HG02884 (cell line): Measurements from ENCODE around the gene TCF12.
A peak's percentile ranks its signal among the peaks of the same experiment; 100 is the strongest.
"Not testable (repeated sequence)": the region's sequence is repeated elsewhere in the genome, so short reads cannot be mapped to it uniquely, and the experiment has no call there.

Source experiments
- ATAC-seq: cut with Tn5 transposase; IDR thresholded peaks from one replicate; pipeline ENCODE4 v1.9.1; 2021; ENCODE audit warnings: mild to moderate bottlenecking, moderate library complexity; ENCODE audit not compliant: unreplicated experiment

TCF12 gene

DNA sequence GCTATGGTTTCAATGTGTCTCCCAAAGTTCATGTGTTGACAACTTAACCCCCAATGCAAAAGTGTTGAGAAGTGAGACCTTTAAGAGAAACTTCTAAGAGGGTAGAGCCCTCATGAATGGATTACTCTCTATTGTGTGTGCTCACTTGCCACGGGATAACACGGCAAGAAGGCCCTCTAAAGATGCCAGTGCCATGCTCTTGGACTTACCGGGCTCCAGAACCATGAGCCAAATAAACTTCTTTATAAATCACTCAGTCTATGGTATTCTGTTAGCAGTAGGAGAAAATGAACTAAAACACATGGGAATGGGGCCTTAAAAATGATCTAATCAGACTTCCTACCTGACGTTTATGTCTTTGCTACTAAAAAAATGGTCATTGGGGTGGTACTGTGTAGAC is 2.6 kb upstream of the TCF12 start:
- ATAC-seq, result no peak

DNA sequence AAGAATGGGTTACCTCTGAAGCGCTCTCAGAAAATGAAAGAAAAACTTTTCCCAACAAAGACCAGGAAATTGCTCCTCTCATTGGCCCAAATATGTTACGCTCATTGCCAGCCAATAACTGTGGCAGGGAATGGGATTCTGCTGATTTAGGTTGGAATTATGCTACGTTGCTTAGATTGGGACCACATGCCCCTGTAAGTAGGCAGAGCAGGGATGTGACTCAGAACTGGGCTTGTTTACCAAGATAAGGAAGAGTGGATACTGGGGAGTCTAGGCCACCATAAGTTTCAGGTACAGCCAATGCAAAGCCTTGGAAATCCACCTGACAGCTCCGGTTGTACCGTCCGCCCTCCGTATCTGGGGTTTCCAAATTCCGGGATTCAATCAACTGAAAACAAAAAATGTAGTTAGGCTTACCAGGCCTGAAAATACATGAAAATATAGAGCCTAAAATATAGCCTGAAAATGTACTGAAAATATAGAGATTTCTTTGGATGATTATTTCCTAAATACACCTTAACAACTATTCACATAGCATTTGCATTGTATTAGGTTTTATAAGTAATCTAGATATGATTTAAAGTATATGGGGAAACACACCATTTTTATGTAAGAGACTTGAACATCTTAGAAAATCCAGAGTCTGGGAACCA is 1.5 kb upstream of the TCF12 start:
- no peak for ATAC-seq

DNA sequence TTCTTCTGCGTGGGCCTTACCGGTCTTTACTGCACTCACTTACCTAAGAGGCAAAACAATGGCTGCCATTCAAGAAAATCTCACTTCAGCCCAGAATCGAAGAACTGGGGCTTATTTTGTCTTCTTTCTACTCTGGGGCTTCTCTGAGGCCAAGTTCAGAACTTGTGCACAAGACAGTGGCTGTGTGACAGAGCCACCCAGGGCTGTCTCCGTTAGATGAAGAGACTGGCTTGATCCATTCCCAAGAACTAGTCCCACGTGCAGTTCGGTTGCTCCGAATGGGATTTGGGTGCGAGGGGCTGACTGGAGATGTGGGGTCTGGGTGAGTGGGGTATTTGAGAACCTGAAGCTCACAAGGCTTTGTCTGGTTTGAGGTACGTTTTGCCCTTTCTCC is 795 bp upstream of the TCF12 start:
- ATAC-seq, result peak; percentile 6

DNA sequence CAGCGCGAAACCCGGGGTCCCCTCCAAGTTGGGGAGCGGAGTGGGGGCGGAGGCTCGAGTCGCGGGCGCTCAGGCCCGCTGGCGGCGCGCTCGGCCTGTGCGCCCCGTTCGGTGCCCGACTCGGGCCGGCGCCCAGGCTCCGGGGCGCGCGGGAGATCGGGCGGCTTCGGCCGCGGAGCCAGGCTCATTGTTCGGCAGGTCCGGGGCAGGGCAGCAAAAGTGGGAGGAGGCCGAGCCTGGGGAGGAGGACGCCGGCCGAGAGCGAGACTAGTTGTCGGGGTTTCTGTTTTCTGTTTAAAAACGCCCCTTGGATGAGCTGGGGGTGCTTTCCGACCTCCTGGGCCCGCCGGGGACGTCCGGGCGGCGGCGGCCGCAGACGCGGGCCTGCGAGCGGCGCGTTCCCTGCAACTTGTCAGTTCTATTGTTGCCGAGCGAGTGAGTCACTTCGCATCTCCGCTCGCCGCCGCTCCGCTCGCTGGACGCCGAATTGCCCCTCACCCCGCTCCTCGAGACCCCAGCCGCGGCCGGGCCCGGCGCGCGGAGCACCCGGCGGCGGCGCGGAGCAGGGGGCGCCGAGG is 676 bp downstream of the TCF12 start:
- ATAC-seq, result peak; percentile 23

DNA sequence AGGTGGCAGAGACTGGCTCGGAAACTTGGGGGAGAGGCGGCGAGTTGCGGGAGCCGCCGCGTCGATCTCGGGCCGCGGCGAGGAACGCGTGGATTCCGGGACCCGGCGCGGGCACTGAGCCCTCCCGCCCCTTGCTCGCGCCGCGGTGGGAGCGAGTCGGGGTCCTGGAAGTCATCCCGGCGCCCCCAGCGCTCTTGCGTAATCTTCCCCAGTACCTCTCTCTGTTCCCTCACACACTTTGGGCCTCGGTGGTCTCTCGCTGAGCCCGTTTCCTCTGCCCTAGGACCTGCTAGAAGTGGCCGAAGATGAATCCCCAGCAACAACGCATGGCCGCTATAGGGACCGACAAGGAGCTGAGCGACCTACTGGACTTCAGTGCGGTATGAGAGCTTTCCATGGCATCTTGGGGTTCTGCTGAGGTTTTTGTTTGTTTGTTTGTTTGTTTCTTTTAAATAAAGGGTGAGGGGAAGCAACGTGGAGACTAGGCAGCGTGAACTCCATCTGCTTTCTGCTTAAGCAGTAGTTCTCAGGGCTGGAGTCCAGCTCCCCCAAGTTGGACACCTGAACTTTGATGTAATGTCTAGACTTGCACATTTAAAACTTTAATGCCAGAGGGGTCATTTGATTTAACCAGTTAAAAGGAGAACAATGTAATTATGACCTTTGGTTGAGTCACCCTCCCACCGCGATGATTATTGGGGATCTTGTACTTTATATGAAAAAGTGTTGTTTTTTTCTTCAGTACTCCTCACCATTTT is 1.3 kb downstream of the TCF12 start:
- peak; percentile 8 for ATAC-seq

DNA sequence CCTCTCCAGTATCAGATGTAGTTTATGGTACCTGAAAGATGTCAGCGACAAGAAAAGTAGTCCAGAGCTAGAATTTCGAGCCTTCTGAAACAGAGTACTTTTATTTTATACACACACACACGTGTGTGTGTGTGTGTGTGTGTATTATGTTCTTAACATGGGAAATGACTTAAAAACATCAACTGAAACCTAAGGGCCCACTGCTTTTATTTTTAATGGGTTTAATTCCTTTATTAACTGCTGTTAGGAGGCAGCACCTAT is 1.9 kb downstream of the TCF12 start:
- ATAC-seq, result no peak

DNA sequence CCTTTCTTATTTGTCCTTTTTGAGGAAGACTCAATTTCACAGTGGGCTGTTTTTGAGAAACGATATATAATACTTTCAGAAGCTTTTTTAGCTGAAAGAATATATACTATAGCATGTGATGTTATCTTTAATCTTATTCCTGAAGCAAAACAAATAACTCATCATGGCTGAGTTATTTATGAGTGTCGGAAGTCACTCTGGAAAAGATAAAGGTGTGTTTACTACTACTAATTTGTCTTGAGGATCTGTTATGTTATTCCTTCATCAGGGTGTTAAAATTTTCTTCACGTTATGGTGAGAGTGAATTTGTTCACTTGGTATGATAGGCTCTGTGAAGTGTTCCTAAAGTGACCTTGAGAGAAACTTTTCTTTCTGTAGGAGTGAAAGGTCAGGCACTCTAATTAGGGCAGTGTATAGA is 4.7 kb downstream of the TCF12 start:
- no peak for ATAC-seq

DNA sequence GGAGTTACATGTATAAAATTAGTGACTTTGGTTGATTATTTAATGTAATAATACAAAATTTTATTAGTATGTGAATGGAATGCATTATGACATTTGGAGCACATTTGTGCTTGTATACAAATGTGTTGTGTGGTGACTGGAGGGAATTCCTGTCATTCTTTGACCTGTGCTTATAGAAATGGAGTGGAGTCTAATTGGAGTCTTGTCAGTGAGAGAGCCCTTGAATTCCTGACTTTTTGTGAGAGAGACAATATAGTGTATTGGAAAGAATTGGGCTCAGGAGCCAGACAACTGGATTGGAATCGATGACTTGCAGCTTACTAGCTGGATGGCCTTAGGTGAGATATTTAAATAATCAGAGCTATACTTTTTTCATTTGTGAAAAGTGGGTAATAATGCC is 9.4 kb downstream of the TCF12 start:
- ATAC-seq, result no peak

DNA sequence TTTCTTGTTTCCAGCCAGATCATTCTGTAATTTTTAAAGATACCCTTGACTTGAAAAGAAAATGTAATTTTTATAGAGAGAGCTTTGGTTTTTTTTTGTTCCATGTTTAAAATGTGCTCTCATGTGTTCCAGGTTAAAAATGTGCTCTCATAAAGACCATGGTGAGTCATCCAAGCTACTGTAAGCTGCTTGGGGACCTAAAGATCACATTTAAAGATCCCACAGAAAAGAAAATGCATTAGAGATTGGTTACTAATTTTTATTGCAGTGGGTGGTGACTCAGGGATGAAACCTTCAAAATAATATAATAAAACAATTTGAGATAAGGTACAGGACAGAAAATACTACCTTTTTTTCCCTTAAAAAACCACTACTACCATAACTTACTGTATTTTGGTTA is 11.0 kb downstream of the TCF12 start:
- ATAC-seq, result no peak

DNA sequence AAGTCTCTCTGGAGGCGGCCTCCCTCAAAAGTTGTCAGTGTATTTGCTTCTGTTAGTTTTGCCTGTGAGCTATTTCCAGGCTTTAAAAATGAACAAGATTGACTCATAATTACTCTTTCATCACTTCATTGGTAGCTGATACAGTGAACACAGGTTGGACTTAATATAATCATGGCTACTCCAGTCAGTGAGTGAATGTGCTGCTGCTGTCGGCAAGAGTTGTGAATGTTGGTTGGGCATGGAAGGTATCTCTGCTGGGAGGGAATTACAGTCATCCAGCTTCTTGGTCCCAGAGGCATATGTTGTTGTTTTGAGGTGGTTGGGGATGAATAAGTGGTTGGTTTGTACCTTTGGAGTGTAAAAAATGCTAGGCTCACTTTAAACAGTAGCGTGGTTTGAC is 11.5 kb downstream of the TCF12 start:
- no peak for ATAC-seq

DNA sequence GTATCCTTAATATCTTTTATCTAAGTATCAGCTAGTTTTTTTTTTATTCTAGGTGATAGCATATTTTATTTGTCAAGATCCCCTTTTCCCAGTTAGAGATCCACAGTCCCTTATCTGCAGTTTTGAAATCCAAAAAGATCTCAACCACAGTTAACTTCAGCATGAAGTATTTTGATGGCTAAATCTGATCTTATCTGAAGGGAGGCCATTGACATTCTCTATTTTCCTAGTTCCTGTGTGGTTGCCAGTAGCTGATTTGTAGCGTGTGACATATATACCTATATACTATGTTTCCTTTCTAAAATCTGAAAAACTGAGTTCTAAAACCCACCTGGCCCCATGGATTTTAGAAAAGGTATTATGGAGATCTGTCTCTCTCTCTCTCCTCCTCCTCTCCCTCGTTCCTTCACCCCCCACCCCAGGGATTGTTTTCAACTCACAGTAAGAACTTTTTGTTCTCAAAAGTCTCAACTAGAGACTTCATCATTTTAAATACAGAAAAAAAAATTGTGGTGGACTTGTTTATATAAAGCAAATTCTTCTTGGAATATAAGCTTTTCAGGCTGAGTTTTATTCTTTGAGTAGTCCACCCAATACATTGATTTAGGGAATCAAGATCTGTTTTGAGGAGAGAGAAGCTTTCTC is 12.3 kb downstream of the TCF12 start:
- no peak for ATAC-seq

DNA sequence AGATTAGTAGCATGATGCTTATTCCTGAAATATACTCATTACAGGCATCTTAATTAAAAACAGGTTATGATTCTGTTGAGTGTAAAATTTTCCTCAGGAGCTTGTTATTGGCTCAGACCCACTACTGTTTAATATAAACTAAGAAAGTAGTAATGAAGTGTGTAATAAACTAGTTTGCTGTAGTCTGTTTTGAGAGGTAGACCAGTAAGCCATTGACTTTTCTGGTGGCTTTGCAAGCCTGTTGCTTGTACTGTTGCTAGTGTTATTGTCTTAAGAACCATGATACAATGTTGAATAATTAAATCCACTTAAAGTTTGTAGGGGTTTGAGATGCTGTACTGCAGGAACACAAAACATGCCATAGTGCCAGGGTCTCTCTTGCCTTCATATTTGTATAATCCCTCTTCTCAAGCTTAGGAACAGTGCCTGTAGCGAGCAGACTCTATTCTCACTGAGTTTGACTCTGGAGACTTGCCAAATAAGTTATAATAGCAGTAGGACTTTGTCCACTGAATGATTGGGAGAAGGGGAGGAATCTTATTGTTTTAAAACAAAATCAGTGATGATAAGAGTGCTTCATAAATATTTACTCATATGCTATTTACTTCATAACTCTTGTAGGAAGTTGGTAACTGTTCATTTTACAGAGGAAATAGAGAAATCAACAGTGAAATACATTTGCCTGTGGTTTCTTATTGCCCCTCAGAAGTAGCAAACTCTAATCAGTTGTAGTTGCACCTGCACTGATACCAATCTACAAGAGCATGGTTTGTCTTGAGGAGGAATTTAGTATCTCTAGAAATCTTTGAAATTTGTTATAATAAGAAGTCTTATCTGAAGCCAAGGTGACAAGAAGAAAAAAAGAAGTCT is 13.4 kb downstream of the TCF12 start:
- no peak for ATAC-seq

DNA sequence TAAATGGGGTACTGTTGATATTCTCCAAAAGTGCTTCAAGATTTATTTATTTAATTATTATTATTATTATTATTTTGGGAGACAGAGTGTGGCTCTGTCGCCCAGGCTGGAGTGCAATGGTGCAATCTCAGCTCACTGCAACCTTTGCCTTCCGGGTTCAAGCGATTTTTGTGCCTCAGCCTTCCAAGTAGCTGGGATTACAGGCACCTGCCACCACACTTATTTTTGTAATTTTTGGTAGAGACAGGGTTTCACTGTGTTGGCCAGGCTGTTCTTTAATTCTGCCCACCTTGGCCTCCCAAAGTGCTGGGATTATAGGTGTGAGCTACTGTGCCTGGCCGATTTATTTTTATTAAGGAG is 14.0 kb downstream of the TCF12 start:
- not testable (repeated sequence) for ATAC-seq

DNA sequence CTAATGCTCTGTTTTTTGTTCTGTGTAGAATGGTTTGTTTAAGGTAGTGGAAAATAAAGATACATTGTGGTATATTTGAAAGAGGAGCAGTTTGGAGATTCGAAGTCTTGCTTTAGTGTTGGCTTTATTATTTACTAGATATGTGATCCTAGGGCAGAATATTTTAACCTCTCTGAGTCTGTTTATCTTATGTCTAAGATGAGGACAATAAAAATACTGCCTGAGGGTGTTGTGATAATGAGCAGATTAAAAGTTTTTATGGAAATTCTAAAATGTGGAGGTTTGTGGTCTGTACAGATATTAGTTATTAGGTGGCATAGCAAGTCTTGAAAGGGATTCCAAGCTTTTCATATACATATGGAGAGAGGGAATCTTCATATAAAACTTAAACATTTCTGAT is 15.0 kb downstream of the TCF12 start:
- ATAC-seq, result no peak

DNA sequence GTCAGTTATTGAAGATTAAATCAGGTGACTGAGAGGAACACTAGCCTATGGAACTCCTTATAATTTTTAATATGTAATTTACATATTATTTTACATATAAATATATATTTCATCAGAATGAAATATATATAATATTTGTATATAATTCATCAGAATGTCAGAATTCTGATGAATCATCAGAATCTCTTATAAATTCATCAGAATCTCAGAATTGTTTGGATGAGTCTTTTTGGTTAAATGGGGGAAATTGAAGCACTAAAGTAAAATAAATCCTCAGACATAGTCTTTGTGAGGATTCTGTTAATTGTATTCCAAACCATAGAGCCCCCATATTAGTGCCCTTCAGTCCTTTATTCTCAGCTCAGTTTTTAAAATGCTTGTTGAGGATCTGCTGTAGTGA is 15.4 kb downstream of the TCF12 start:
- ATAC-seq, result no peak

DNA sequence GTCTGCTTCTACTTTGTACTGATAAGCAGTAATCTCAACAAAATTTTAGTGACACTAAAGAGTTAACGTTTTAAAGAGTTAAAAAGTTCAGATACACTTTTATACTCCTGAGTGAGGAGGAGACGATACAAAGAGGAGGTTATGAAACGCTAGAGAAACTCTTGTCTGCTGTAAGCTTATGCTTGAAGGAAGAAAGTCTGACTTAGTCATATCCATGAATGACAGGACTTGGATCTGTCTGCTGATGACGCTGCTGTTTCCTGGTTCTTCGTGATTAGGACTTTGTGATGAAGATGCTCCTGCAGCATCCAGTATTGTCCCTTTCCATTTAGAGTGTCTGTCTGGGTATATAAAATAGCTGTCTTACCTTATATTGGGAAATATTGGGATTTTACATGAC is 15.8 kb downstream of the TCF12 start:
- ATAC-seq, result no peak

DNA sequence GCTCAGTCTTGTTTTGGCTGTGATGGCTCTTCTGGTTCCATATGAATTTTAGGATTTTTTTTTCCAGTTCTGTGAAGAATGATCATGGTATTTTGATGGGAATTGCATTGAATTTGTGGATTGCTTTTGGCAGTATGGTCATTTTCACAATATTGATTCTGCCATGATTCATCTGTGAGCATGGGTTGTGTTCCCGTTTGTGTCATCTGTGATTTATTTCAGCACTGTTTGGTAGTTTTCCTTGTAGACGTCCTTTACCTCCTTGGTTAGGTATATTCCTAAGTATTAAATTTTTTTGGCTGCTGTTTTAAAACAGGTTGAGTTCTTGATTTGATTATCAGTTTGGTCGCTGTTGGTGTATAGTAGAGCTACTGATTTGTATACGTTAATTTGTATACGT is 18.5 kb downstream of the TCF12 start:
- ATAC-seq, result no peak

DNA sequence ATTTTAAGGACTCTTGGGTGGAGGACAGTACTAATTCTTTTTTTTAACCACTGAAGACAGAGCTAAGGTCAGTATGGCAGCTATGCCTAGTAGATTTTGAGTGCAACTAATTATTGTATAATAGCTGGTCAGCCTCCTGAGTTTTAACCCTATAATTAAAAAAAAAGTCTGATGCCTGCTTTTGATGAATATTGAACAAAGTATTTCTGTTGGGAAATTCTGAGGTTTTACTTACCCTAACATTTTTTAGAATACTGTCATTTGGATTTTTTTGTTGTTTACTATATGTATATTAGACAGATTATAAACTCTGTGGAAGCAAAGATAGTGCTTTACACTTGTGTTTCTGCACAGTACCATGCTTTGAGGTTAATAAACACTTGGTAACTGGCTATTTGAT is 20.8 kb downstream of the TCF12 start:
- no peak for ATAC-seq

DNA sequence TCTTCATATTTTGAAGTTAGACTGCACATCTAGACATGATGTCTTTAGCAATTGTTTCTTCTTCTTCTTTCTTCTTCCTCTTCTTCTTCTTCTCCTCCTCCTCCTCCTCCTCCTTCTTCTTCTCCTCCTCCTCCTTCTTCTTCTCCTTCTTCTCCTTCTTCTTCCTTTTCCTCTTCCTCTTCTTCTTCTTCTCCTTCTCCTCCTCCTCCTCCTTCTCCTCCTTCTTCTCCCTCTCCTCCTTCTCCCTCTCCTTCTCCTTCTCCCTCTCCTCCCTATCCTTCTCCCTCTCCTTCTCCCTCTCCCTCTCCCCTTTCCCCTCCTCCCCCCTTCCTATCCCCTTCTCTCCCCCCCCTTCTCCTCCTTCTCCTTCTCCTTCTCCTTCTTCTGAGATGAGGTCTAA is 21.9 kb downstream of the TCF12 start:
- no peak for ATAC-seq

DNA sequence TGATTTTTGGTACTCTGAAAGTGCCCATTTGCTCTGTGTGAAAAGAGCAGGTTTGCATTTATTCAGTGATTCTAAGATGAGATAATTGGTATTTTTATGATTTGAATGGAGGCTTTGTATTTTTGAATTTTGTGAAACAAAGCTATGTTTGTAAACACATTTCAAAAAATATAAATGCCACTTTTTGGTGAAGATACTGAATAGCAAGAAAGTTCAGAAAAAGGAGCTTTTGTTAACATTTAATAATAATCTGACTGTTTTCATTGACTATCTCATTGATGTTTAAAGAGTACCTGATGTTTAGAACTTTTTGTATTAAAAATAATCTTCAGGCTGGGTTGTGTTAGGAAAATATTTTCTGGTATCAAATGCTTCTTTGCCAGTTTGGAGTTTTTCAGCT is 23.7 kb downstream of the TCF12 start:
- no peak for ATAC-seq

DNA sequence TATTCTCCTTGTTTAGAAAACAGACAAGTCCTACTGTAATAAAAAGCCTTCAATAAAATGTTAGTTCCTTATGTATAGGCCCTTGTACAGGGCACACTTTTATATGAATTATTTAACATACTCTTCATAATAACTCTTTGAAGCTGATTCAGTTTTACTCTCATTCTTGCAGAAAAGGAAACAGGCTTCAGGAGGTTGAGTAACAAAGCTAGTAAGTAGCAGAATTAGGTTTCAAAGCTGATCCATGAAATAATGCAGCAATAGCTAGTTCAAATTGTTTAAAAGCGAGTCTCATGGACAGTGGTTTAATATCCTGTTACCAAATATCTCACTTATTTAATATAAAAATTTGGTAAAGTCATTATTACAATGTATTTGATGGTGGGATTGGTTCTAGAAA is 25.0 kb downstream of the TCF12 start:
- ATAC-seq, result no peak
